Measurements from ENCODE around the gene CCDC91.

DNA sequence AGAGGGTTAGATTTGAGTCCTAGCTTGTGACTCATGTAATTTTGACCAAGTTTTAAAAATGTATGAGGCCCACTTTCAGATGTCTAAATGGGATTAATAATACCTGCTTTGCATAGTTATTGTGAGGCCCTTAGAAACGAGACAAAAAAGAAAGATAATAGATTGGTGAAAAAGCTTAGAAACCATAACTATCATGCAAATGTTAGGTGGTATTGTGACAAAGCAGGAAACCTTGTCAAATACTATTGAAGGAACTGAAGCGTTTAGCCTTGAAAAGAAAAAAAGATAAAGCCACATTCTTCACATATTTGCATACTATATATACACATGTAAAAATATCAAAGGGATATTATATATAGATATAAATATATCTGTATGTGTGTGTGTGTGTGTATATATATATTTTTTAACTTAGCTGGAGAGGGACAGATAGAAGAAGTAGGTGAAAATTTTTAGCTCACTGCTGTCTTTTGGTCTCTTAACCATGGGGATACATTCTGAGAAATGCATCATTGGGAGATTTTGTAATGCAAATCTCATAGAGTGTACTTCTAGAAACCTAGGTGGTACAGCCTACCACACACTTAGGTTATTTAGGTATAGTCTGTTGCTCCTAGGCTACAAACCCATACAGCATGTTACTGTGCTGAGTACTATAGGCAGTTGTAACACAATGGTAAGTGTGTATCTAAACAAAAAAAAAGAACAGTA is 270.3 kb downstream of the CCDC91 start:
- TF ChIP-seq TARDBP (IDR thresholded peaks at IDR 0.05), result no peak
- TF ChIP-seq, protein P1, sequence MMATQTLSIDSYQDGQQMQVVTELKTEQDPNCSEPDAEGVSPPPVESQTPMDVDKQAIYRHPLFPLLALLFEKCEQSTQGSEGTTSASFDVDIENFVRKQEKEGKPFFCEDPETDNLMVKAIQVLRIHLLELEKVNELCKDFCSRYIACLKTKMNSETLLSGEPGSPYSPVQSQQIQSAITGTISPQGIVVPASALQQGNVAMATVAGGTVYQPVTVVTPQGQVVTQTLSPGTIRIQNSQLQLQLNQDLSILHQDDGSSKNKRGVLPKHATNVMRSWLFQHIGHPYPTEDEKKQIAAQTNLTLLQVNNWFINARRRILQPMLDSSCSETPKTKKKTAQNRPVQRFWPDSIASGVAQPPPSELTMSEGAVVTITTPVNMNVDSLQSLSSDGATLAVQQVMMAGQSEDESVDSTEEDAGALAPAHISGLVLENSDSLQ (IDR thresholded peaks at IDR 0.05), result no peak
- TF ChIP-seq SUZ12 (IDR thresholded peaks at IDR 0.05), result no peak
- TF ChIP-seq FOXK2 (IDR thresholded peaks at IDR 0.05), result no peak
- TF ChIP-seq SP1 (IDR thresholded peaks at IDR 0.05), result no peak
- TF ChIP-seq LEF1 (IDR thresholded peaks at IDR 0.05; ENCODE audit: borderline replicate concordance), result no peak
- TF ChIP-seq ELF4 (IDR thresholded peaks at IDR 0.05), result no peak
- TF ChIP-seq BHLHE40 (IDR thresholded peaks at IDR 0.05; ENCODE audit: borderline replicate concordance), result no peak
- no peak for TF ChIP-seq NFRKB (IDR thresholded peaks at IDR 0.05)
- TF ChIP-seq CTBP1 (IDR thresholded peaks at IDR 0.05; ENCODE audit: borderline replicate concordance), result no peak
